ENCODE data around the gene LIPM.

Gene LIPM

GRCh38 chr10:88833156-88833555 lies 30.6 kb downstream of the LIPM start:
- Histone ChIP-seq H3K79me2 (ENCODE audit: low read length) (no peaks in the 10 kb centered on the region), H3K27me3 (replicated peaks; ENCODE audit: insufficient read depth, low read length) (no peaks in the 10 kb centered on the region), H3K9me2 (replicated peaks; ENCODE audit: insufficient read depth, low read length) (no peaks in the 10 kb centered on the region), H2AFZ (ENCODE audit: low read length) (no peak overlapping the region), H3K27ac (ENCODE audit: low read length) (no peak overlapping the region), H3F3A (ENCODE audit: insufficient read depth, low read length) (no peaks in the 10 kb centered on the region), H3K4me1 (ENCODE audit: low read length) (no peaks in the 10 kb centered on the region), H3K9me3 (replicated peaks; ENCODE audit: insufficient read depth, low read length) (no peaks in the 10 kb centered on the region), H3K9ac (ENCODE audit: low read length) (no peak overlapping the region), H3K36me3 (replicated peaks; ENCODE audit: insufficient read depth, low read length) (no peaks in the 10 kb centered on the region), H3K4me2 (ENCODE audit: low read depth, low read length) (no peak overlapping the region), H3K4me3 (ENCODE audit: low read length) (no peak overlapping the region), H4K20me1 (ENCODE audit: insufficient read depth, low read length) (no peaks in the 10 kb centered on the region)
- TF ChIP-seq CTCF (IDR thresholded peaks at IDR 0.05; ENCODE audit: low read length) (no peak), EZH2 (optimal IDR thresholded peaks at IDR 0.05; ENCODE audit: low read depth, low read length) (no peak), EZH2phosphoT487 (IDR thresholded peaks at IDR 0.05; ENCODE audit: low read length) (no peak)
- DNase-seq: no peak

GRCh38 chr10:88833723-88834122 lies 31.2 kb downstream of the LIPM start:
- Histone ChIP-seq H3K4me2 (ENCODE audit: low read depth, low read length) (no peak overlapping the region), H3K9me3 (replicated peaks; ENCODE audit: insufficient read depth, low read length) (no peaks in the 10 kb centered on the region), H3F3A (ENCODE audit: insufficient read depth, low read length) (no peaks in the 10 kb centered on the region), H4K20me1 (ENCODE audit: insufficient read depth, low read length) (no peaks in the 10 kb centered on the region), H3K4me3 (ENCODE audit: low read length) (no peak overlapping the region), H3K79me2 (ENCODE audit: low read length) (no peaks in the 10 kb centered on the region), H3K27ac (ENCODE audit: low read length) (no peak overlapping the region), H3K9me2 (replicated peaks; ENCODE audit: insufficient read depth, low read length) (no peaks in the 10 kb centered on the region), H3K36me3 (replicated peaks; ENCODE audit: insufficient read depth, low read length) (no peaks in the 10 kb centered on the region), H3K4me1 (ENCODE audit: low read length) (no peaks in the 10 kb centered on the region), H3K9ac (ENCODE audit: low read length) (no peak overlapping the region), H3K27me3 (replicated peaks; ENCODE audit: insufficient read depth, low read length) (no peaks in the 10 kb centered on the region), H2AFZ (ENCODE audit: low read length) (no peak overlapping the region)
- no peak for DNase-seq
- TF ChIP-seq EZH2phosphoT487 (IDR thresholded peaks at IDR 0.05; ENCODE audit: low read length): no peak
- TF ChIP-seq EZH2 (optimal IDR thresholded peaks at IDR 0.05; ENCODE audit: low read depth, low read length): no peak
- no peak for TF ChIP-seq CTCF (IDR thresholded peaks at IDR 0.05; ENCODE audit: low read length)

GRCh38 chr10:88835096-88835909 lies 32.8 kb downstream of the LIPM start:
- Histone ChIP-seq H3K9me3 (replicated peaks; ENCODE audit: insufficient read depth, low read length) (no peaks in the 10 kb centered on the region), H3K4me1 (ENCODE audit: low read length) (no peaks in the 10 kb centered on the region), H3K4me3 (ENCODE audit: low read length) (no peak overlapping the region), H4K20me1 (ENCODE audit: insufficient read depth, low read length) (no peaks in the 10 kb centered on the region), H3K27ac (ENCODE audit: low read length) (no peak overlapping the region), H3F3A (ENCODE audit: insufficient read depth, low read length) (no peaks in the 10 kb centered on the region), H3K9me2 (replicated peaks; ENCODE audit: insufficient read depth, low read length) (no peaks in the 10 kb centered on the region), H3K4me2 (ENCODE audit: low read depth, low read length) (no peak overlapping the region), H3K36me3 (replicated peaks; ENCODE audit: insufficient read depth, low read length) (no peaks in the 10 kb centered on the region), H3K79me2 (ENCODE audit: low read length) (no peaks in the 10 kb centered on the region), H3K9ac (ENCODE audit: low read length) (no peak overlapping the region), H2AFZ (ENCODE audit: low read length) (no peak overlapping the region), H3K27me3 (replicated peaks; ENCODE audit: insufficient read depth, low read length) (no peaks in the 10 kb centered on the region)
- peak; percentile 85 for DNase-seq
- TF ChIP-seq EZH2phosphoT487 (IDR thresholded peaks at IDR 0.05; ENCODE audit: low read length): no peak
- no peak for TF ChIP-seq EZH2 (optimal IDR thresholded peaks at IDR 0.05; ENCODE audit: low read depth, low read length)
- peak; percentile 91 for TF ChIP-seq CTCF (IDR thresholded peaks at IDR 0.05; ENCODE audit: low read length)
